ENCODE results near the gene EIF3L.
"Not testable (repeated sequence)": the region's sequence is repeated elsewhere in the genome, so short reads cannot be mapped to it uniquely, and the experiment has no call there.

Gene EIF3L

GRCh38 chr22:37849089-37849751 is at the start of gene EIF3L:
EIF3L (plus strand) TSS chr22:37849419; CDS start chr22:37849450, 31 bp downstream.
- DNase-seq = peak; percentile 48

GRCh38 chr22:37799979-37800378 is 49.2 kb upstream of the EIF3L start:
- not testable (repeated sequence) for DNase-seq

GRCh38 chr22:37801946-37802309 is 47.3 kb upstream of the EIF3L start:
- no peak for DNase-seq

GRCh38 chr22:37802310-37803194 is 46.7 kb upstream of the EIF3L start:
- DNase-seq = no peak

- DNase-seq = no peak
Observed at GRCh38 chr22:37803195-37803638, 46.0 kb upstream of the EIF3L start.

GRCh38 chr22:37803639-37804351 is 45.4 kb upstream of the EIF3L start:
- DNase-seq = no peak

- no peak for DNase-seq
Observed at GRCh38 chr22:37804352-37804880, 44.8 kb upstream of the EIF3L start.

- no peak for DNase-seq
Observed at GRCh38 chr22:37804881-37805809, 44.1 kb upstream of the EIF3L start.

- DNase-seq = no peak
Observed at GRCh38 chr22:37805810-37806277, 43.4 kb upstream of the EIF3L start.

- DNase-seq = no peak
Observed at GRCh38 chr22:37806409-37807333, 42.5 kb upstream of the EIF3L start.

GRCh38 chr22:37807410-37808293 is 41.6 kb upstream of the EIF3L start, which contains the start of gene GCAT:
GCAT (plus strand) TSS chr22:37807934; CDS start chr22:37807968, 34 bp downstream.
- DNase-seq = peak; percentile 72

GRCh38 chr22:37808294-37808657 is 40.9 kb upstream of the EIF3L start:
- DNase-seq = no peak

- no peak for DNase-seq
Observed at GRCh38 chr22:37809672-37810333, 39.4 kb upstream of the EIF3L start.

- DNase-seq = no peak
Observed at GRCh38 chr22:37811867-37812266, 37.4 kb upstream of the EIF3L start.

- DNase-seq = no peak
Observed at GRCh38 chr22:37812869-37813678, 36.1 kb upstream of the EIF3L start.

- DNase-seq = no peak
Observed at GRCh38 chr22:37815593-37815992, 33.6 kb upstream of the EIF3L start.

- no peak for DNase-seq
Observed at GRCh38 chr22:37816543-37817180, 32.6 kb upstream of the EIF3L start.
